Adrenal gland (tissue), 12 donors: ENCODE data around the gene FAF1. TPM values are rescaled to one million over a fixed set of nuclear protein-coding genes. Genes with fewer than 3 reads are reported as not detected.
A peak's percentile ranks its signal among the peaks of the same experiment; 100 is the strongest.

Source experiments
- DNase-seq, 7 donors: peaks; one replicate each; pipeline ENCODE4 v3.0.0-alpha.2; 2019 to 2020
- H3K27ac ChIP-seq, 5 donors: fragments of 200-600 bp; sonication (generic) in 4 of 5; 1 replicate in 3 of 5; 2 replicates in 2 of 5; pipeline versions ENCODE4 v1.5.1 to v1.8.0; 2016 to 2020; ENCODE audit warnings: mild to moderate bottlenecking in 1 of 5
- H3K27me3 ChIP-seq: fragments of 200-600 bp; 2 replicates; pipeline ENCODE4 v1.8.0; 2021
- H3K36me3 ChIP-seq, 2 donors: fragments of 200-600 bp; replicated peaks in 1 of 2; 1 replicate in 1 of 2; 2 replicates in 1 of 2; pipeline versions ENCODE4 v1.5.1 to v1.8.0; 2018 to 2022
- H3K4me1 ChIP-seq, 2 donors: fragments of 200-600 bp; replicated peaks in 1 of 2; 1 replicate in 1 of 2; 2 replicates in 1 of 2; pipeline versions ENCODE4 v1.5.1 to v1.8.0; 2018 to 2021
- H3K4me3 ChIP-seq, 4 donors: fragments of 200-600 bp; sonication (generic) in 3 of 4; one replicate each; pipeline ENCODE4 v1.5.1; 2016 to 2018
- H3K9me3 ChIP-seq, 3 donors: fragments of 200-600 bp; sonication (generic) in 1 of 3; replicated peaks in 1 of 3; 1 replicate in 2 of 3; 2 replicates in 1 of 3; pipeline versions ENCODE4 v1.5.1 to v1.8.0; 2016 to 2021
- POLR2A ChIP-seq, 2 donors: fragments of 450-650 bp; IDR thresholded peaks; one replicate each; pipeline ENCODE4 v1.6.1; 2017; ENCODE audit warnings: antibody characterized with exemption in 2 of 2, mild to moderate bottlenecking in 2 of 2, moderate library complexity in 1 of 2
- WGBS, 4 donors: extraction: QIAGEN DNeasy Blood & Tissue Kit in 2 of 4; methylation state at CpG; one replicate each; pipeline versions ENCODE4 v1.1.5 to v1.1.7; 2013 to 2017; 5-methylcytosine and 5-hydroxymethylcytosine counted together
- intact Hi-C, 2 donors: fragments of 100-400 bp; cut with DNase I; formaldehyde crosslinking; loops; one replicate each; pipeline versions ENCODE4 v1.14.1 to v1.15.0; 2022 to 2023
- polyA plus RNA-seq, 3 donors: library from polyadenylated mRNA; stranded (reverse); fragments of 200-250 nt in 2 of 3; fragments of 350-450 nt in 1 of 3; fragmentation: Illumina TruSeq in 1 of 3; extraction: RNeasy Lipid Tissue Mini Kit (QIAGEN cat#74804) in 1 of 3; gene quantifications; one replicate each; pipeline ENCODE4 v1.2.3, GENCODE V29; 2013 to 2014
- total RNA-seq, 9 donors: library from RNA; depleted of rRNA in 4 of 9; stranded (reverse); fragments of >200 nt in 4 of 9; fragments of 120-200 nt in 1 of 9; fragmentation: NEBNext Ultra II Directional in 1 of 9; extraction: Animal tissue kit (Norgen Biotek cat#: 25700) in 1 of 9; gene quantifications; one replicate each; pipeline versions ENCODE4 v1.1.0 to v1.2.4, GENCODE V29; 2013 to 2023
- TF ChIP-seq, protein P1 (sequence below), 6 experiments: fragments of 450-650 bp in 4 of 6; fragments of 200-600 bp in 2 of 6; sonication (generic) in 1 of 6; IDR thresholded peaks; 1 replicate in 5 of 6; 2 replicates in 1 of 6; pipeline versions ENCODE4 v1.5.1 to v1.8.0; 2016 to 2021; ENCODE audit warnings: antibody characterized with exemption in 6 of 6, mild to moderate bottlenecking in 2 of 6, moderate library complexity in 1 of 6
- donor health status: healthy with polysubstance abuse.
- donor health status: Bipolar disorder and iron deficiency.
- donor health status: DM: yes; HTN: yes; CAD: no.
- donor health status: DM: no; HTN: no; CAD: no.
- donor health status: DM: no; HTN: no; CAD: no.
- donor health status: DM: yes; HTN: yes; CAD: no.

FAF1 gene
- total and polyA plus RNA-seq, 12 donors: 23.4 to 88.4 (median 44.5) TPM

DNA sequence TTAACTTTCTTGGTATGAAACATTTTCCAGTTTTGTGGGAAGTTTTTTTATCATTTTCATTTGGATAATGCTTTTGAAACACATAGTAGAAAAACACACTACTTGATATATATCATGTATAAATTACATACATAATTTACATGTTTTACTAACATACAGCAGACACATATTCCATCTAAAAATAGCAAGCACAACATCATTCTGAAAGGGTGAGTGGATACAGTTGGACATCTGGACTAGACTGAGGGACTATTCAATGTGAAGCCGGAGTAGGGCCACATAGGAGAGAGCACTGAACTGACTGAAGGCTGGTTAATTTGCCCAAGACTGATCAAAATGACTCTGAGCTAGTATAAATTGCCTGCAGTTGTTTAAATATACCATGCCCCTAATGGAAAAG is 21.7 kb upstream of the FAF1 start:
- no peaks in the 10 kb centered on the region for H3K27me3 ChIP-seq
- WGBS, 4 donors: 74 to 88% (median 84%) methylated on average over 1 of the region's 1 CpG
- H3K4me3 ChIP-seq: no peak overlapping the region
- peaks cover 0 to 4% (median 0%) of the 10 kb centered on the region in 3 donors for H3K9me3 ChIP-seq
- intact Hi-C loops: no loop called here
- no peaks in the 10 kb centered on the region for H3K36me3 ChIP-seq
- H3K27ac ChIP-seq: peak overlapping the region in 3 of 5 donors; percentile 7 to 100 (median 98)
- TF ChIP-seq, protein P1, sequence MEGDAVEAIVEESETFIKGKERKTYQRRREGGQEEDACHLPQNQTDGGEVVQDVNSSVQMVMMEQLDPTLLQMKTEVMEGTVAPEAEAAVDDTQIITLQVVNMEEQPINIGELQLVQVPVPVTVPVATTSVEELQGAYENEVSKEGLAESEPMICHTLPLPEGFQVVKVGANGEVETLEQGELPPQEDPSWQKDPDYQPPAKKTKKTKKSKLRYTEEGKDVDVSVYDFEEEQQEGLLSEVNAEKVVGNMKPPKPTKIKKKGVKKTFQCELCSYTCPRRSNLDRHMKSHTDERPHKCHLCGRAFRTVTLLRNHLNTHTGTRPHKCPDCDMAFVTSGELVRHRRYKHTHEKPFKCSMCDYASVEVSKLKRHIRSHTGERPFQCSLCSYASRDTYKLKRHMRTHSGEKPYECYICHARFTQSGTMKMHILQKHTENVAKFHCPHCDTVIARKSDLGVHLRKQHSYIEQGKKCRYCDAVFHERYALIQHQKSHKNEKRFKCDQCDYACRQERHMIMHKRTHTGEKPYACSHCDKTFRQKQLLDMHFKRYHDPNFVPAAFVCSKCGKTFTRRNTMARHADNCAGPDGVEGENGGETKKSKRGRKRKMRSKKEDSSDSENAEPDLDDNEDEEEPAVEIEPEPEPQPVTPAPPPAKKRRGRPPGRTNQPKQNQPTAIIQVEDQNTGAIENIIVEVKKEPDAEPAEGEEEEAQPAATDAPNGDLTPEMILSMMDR (IDR thresholded peaks at IDR 0.05): no peak
- TF ChIP-seq POLR2A (IDR thresholded peaks at IDR 0.05): peak in 1 of 2 donors; percentile 30
- peaks cover 0 to 22% of the 10 kb centered on the region in 2 donors for H3K4me1 ChIP-seq
- no peak for DNase-seq

DNA sequence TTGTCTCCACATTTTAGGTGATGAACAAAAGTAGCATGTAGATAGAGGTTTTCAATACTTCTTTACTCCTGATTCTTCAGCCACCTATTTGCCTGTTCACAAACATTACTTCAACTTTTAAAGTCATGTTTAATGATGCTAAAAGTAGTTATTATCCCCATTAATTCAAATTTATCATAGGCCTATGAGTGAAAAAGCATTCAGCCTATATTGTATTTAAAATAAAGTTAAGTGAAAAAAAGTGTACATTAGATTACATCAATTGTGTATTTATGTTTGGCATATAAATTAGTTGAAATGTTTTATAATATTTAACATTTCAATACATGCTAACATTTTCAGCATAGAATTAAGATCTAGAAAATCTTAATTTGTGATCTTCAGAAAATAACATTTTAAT is 20.4 kb upstream of the FAF1 start:
- H3K27ac ChIP-seq: peak overlapping the region in 3 of 5 donors; percentile 32 to 100 (median 98)
- TF ChIP-seq, protein P1 (IDR thresholded peaks at IDR 0.05): no peak
- TF ChIP-seq POLR2A (IDR thresholded peaks at IDR 0.05): no peak
- DNase-seq: no peak
- H3K27me3 ChIP-seq: no peaks in the 10 kb centered on the region
- H3K4me3 ChIP-seq: no peak overlapping the region
- H3K4me1 ChIP-seq: peaks cover 4 to 28% of the 10 kb centered on the region in 2 donors
- H3K9me3 ChIP-seq: no peaks in the 10 kb centered on the region
- intact Hi-C loops: no loop called here
- H3K36me3 ChIP-seq: no peaks in the 10 kb centered on the region

DNA sequence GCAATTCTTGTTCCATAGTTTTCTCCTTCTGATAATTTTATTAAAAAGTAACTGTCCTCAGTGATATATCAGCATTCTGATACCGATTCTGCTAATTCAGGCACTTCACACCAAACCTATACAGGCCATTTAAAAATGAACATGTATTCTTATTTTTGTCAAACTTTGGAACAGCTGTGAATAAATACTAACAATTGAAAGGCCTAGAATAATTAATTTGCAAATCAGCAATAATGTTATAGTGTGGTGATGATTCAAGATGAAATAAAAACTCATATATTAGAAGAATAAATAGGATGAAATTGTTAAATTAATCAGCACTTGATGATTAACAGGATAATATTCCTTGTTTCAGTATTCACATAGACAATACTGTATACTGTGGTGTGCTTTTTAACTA is 19.9 kb upstream of the FAF1 start:
- no peaks in the 10 kb centered on the region for H3K27me3 ChIP-seq
- no peaks in the 10 kb centered on the region for H3K36me3 ChIP-seq
- peak overlapping the region in 1 of 4 donors; percentile 88 for H3K4me3 ChIP-seq
- WGBS, 4 donors: 48 to 64% (median 57%) methylated on average over 1 of the region's 1 CpG
- H3K27ac ChIP-seq: peak overlapping the region in 4 of 5 donors; percentile 32 to 100 (median 94)
- intact Hi-C loops: no loop called here
- DNase-seq: no peak
- no peak for TF ChIP-seq POLR2A (IDR thresholded peaks at IDR 0.05)
- TF ChIP-seq, protein P1 (IDR thresholded peaks at IDR 0.05): no peak
- H3K9me3 ChIP-seq: no peaks in the 10 kb centered on the region
- H3K4me1 ChIP-seq: peaks cover 4 to 32% of the 10 kb centered on the region in 2 donors

DNA sequence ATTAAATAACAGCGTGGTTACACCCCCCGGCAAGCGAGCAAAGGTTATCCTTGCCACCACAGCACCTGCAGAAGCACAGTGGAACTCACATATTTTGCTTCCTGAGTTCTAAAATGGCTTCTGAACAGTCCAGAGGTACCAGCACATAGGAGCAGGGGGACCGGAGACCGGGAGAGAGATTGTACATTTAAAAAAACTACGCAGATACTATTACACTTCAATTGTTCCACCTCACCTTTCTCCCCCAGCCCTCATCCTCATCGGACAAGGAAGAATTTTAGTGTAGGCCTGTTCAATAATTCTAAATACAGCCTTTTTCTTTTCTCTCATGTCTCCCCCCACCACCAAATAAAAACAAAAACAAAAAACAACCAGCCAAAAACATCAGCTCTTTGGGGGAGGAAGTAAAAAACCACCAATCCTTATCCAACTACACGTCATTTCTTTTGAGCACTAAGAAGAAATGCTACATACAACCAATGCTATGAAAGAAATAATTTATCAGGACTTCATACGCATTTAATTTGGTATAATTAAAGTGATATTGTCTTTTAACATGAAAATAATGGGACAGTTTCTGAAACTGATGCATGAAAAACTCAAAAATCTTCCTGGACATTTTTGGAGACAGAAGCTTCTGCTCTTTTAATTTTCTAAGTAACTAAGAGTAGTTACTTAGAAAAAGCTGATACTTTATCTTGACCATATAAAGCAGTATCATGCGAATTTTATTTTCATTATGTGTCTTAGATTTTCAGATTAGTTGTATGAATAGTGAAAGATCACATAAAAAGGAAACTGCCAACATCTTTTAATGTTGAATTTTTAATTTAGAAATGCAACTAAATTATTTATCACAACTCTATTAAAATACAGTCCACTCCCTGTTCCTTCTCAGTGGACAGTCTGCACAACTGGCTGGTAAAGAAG is 19.1 kb upstream of the FAF1 start:
- peak in 1 of 2 donors; percentile 20 for TF ChIP-seq POLR2A (IDR thresholded peaks at IDR 0.05)
- TF ChIP-seq, protein P1 (IDR thresholded peaks at IDR 0.05): no peak
- DNase-seq: peak in 6 of 7 donors; percentile 16 to 32 (median 28)
- H3K4me1 ChIP-seq: peaks cover 4 to 31% of the 10 kb centered on the region in 2 donors
- H3K4me3 ChIP-seq: peak overlapping the region in 3 of 4 donors; percentile 53 to 88 (median 73)
- H3K36me3 ChIP-seq: no peaks in the 10 kb centered on the region
- WGBS, 4 donors: 15 to 24% (median 19%) methylated on average over 10 of the region's 10 CpGs
- intact Hi-C loops: no loop called here
- H3K27ac ChIP-seq: peak overlapping the region; percentile 89 to 100 (median 98)
- no peaks in the 10 kb centered on the region for H3K9me3 ChIP-seq
- H3K27me3 ChIP-seq: no peaks in the 10 kb centered on the region
